SK-N-SH (cell line): ENCODE results near the gene DUSP6. TPM values are rescaled to one million over a fixed set of nuclear protein-coding genes. Genes with fewer than 3 reads are reported as not detected.

Source experiments
- CTCF ChIA-PET: fragments of 300-600, 350-600 bp; formaldehyde crosslinking; extraction: SDS; loops from one replicate; lab custom pipeline; 2021; lab: Yijun Ruan, JAX
- POLR2A ChIA-PET: fragments of 350-600 bp; sonication (Branson Sonifier 250); formaldehyde crosslinking; extraction: SDS; loops from one replicate; lab custom pipeline; 2020; ENCODE audit warnings: antibody characterized with exemption, inconsistent platforms; lab: Yijun Ruan, JAX
- DNase-seq: peaks from one replicate; pipeline ENCODE4 v3.0.0; 2012
- H2AFZ ChIP-seq: fragments of 200-600 bp; sonication (generic); 2 replicates; pipeline ENCODE4 v1.8.1; 2016; ENCODE audit warnings: antibody characterized with exemption, mild to moderate bottlenecking, low read depth
- H3F3A ChIP-seq: fragments of 200-600 bp; sonication (generic); replicated peaks from 2 replicates; pipeline ENCODE3; 2016; ENCODE audit warnings: antibody characterized with exemption, mild to moderate bottlenecking; ENCODE audit not compliant: insufficient read depth
- H3K27ac ChIP-seq, 2 experiments: fragments of 200-500 bp in 1 of 2; fragments of 200-600 bp in 1 of 2; sonication (Bioruptor generic) in 1 of 2; sonication (generic), shearing (Covaris generic) in 1 of 2; 2 replicates each; pipeline versions ENCODE4 v1.5.1 to v1.6.1; 2014 to 2016; ENCODE audit warnings: low read depth in 2 of 2, inconsistent platforms in 1 of 2, low read length in 1 of 2, mild to moderate bottlenecking in 1 of 2, mixed read lengths in 1 of 2
- H3K27me3 ChIP-seq: fragments of 200-600 bp; sonication (generic), shearing (Covaris generic); 2 replicates; pipeline ENCODE4 v1.6.1; 2016; ENCODE audit warnings: mixed run types; ENCODE audit not compliant: insufficient read depth
- H3K36me3 ChIP-seq, 2 experiments: fragments of 200-500 bp in 1 of 2; fragments of 200-600 bp in 1 of 2; sonication (Bioruptor generic) in 1 of 2; sonication (generic) in 1 of 2; replicated peaks in 1 of 2; 2 replicates each; pipeline versions ENCODE3 to v1.5.1; 2014 to 2016; ENCODE audit warnings: low read length in 1 of 2, mild to moderate bottlenecking in 1 of 2; ENCODE audit not compliant: insufficient read depth in 2 of 2, control insufficient read depth in 1 of 2
- H3K4me1 ChIP-seq, 2 experiments: fragments of 200-500 bp in 1 of 2; fragments of 200-600 bp in 1 of 2; sonication (Bioruptor generic) in 1 of 2; sonication (generic), shearing (Covaris generic) in 1 of 2; 2 replicates each; pipeline versions ENCODE4 v1.5.1 to v1.6.1; 2014 to 2016; ENCODE audit warnings: low read depth in 1 of 2, low read length in 1 of 2, mixed run types in 1 of 2; ENCODE audit not compliant: insufficient read depth in 2 of 2, control insufficient read depth in 1 of 2
- H3K4me2 ChIP-seq: fragments of 200-600 bp; sonication (generic), shearing (Covaris generic); 2 replicates; pipeline ENCODE4 v1.6.1; 2017; ENCODE audit warnings: mixed run types
- H3K4me3 ChIP-seq, 2 experiments: fragments of 200-500 bp in 1 of 2; fragments of 200-600 bp in 1 of 2; sonication (Bioruptor generic) in 1 of 2; sonication (generic), shearing (Covaris generic) in 1 of 2; 2 replicates each; pipeline versions ENCODE4 v1.5.1 to v1.8.1; 2014 to 2016; ENCODE audit warnings: low read depth in 2 of 2, inconsistent platforms in 1 of 2, low read length in 1 of 2, mild to moderate bottlenecking in 1 of 2, mixed read lengths in 1 of 2, moderate library complexity in 1 of 2
- H3K79me2 ChIP-seq: fragments of 200-600 bp; sonication (generic); 2 replicates; pipeline ENCODE4 v1.8.1; 2017; ENCODE audit warnings: mild to moderate bottlenecking; ENCODE audit not compliant: insufficient read depth
- H3K9ac ChIP-seq: fragments of 200-600 bp; sonication (generic); 2 replicates; pipeline ENCODE4 v1.6.1; 2017; ENCODE audit warnings: mixed run types
- H3K9me2 ChIP-seq: fragments of 200-600 bp; sonication (generic); 2 replicates; pipeline ENCODE4 v1.6.1; 2017; ENCODE audit warnings: mixed run types
- H3K9me3 ChIP-seq: fragments of 200-600 bp; sonication (generic); 2 replicates; pipeline ENCODE4 v1.6.1; 2017; ENCODE audit warnings: mixed run types, mild to moderate bottlenecking, moderate library complexity
- H4K20me1 ChIP-seq: fragments of 200-600 bp; sonication (generic); 2 replicates; pipeline ENCODE4 v1.6.1; 2017; ENCODE audit warnings: mild to moderate bottlenecking, mixed run types; ENCODE audit not compliant: insufficient read depth
- CHD2 ChIP-seq: fragments of 150-350 bp; IDR thresholded peaks from 2 replicates; pipeline ENCODE4 v1.6.1; 2018; ENCODE audit warnings: low read length; ENCODE audit not compliant: partially characterized antibody
- EP300 ChIP-seq, 2 experiments: IDR thresholded peaks; 2 replicates each; pipeline versions ENCODE4 v1.4.0 to v1.6.1; 2012; ENCODE audit warnings: borderline replicate concordance in 1 of 2, low read depth in 1 of 2, low read length in 1 of 2
- POLR2AphosphoS5 ChIP-seq: IDR thresholded peaks from 2 replicates; pipeline ENCODE4 v1.6.1; 2012; ENCODE audit warnings: low read depth, low read length
- REST ChIP-seq: IDR thresholded peaks from 2 replicates; pipeline ENCODE4 v1.6.1; 2012; ENCODE audit warnings: mild to moderate bottlenecking, low read depth, low read length, moderate library complexity
- SIN3A ChIP-seq: IDR thresholded peaks from 2 replicates; pipeline ENCODE4 v1.6.1; 2012; ENCODE audit warnings: low read depth, mild to moderate bottlenecking, low read length, moderate library complexity, borderline replicate concordance
- SMC3 ChIP-seq: IDR thresholded peaks from 2 replicates; pipeline ENCODE4 v1.6.1; 2012; ENCODE audit warnings: low read depth, low read length, improper control_type of control experiment
- TCF12 ChIP-seq: IDR thresholded peaks from 2 replicates; pipeline ENCODE4 v1.4.0; 2012
- ZBTB33 ChIP-seq: IDR thresholded peaks from 2 replicates; pipeline ENCODE4 v1.4.0; 2012; ENCODE audit warnings: low read depth, borderline replicate concordance
- WGBS: methylation state at CpG from one replicate; pipeline ENCODE4 v1.1.6; 2017; ENCODE audit warnings: low lambda C conversion rate; 5-methylcytosine and 5-hydroxymethylcytosine counted together
- polyA plus RNA-seq, 3 experiments: library from polyadenylated mRNA; depleted of rRNA; stranded (reverse); fragments of >200 nt; gene quantifications; 2 replicates each; pipeline ENCODE4 v1.2.3, GENCODE V29; 2012
- TF ChIP-seq, protein P1 (sequence below): fragments of 150-350 bp; IDR thresholded peaks from 2 replicates; pipeline ENCODE4 v1.6.1; 2016; ENCODE audit warnings: mild to moderate bottlenecking, low read depth, low read length
- TF ChIP-seq, protein P2 (sequence below): IDR thresholded peaks from 2 replicates; pipeline ENCODE4; 2012

The DUSP6 gene
- polyA plus RNA-seq, 1 of the 3 experiments (the other 2 are of a cell fraction): 71.4 TPM

DNA sequence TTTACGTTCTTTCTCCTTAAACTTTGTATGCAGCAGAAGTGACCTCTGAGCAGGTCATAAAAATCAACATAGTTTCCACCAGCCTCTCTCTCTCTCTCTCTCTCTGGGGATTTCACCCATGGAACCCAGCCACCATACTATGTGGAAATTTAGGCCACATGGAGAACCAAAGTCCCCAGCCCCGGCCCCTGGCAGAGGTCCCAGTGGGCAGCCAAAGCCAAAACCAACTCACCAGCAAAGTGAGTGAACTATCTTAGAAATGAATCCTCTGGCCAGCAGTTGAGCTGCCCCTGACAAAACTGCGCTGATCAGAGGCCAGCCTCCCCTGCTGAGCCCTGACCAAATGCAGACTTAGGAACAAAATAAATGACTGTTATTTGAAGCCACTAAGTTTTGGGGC, 9.2 kb downstream of the DUSP6 start (continued):
- no peak for TF ChIP-seq REST
- TF ChIP-seq ZBTB33: no peak
- TF ChIP-seq, protein P1, sequence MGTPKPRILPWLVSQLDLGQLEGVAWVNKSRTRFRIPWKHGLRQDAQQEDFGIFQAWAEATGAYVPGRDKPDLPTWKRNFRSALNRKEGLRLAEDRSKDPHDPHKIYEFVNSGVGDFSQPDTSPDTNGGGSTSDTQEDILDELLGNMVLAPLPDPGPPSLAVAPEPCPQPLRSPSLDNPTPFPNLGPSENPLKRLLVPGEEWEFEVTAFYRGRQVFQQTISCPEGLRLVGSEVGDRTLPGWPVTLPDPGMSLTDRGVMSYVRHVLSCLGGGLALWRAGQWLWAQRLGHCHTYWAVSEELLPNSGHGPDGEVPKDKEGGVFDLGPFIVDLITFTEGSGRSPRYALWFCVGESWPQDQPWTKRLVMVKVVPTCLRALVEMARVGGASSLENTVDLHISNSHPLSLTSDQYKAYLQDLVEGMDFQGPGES: no peak
- no peak for TF ChIP-seq SIN3A
- TF ChIP-seq TCF12: no peak

- H3K4me2 ChIP-seq: no peak overlapping the region
- no peaks in the 10 kb centered on the region for H3K79me2 ChIP-seq
- no peaks in the 10 kb centered on the region for H3K36me3 ChIP-seq
- POLR2A ChIA-PET: no interaction called here
- 63% methylated on average over 1 of the region's 1 CpG for WGBS
- no peaks in the 10 kb centered on the region for H4K20me1 ChIP-seq
- CTCF ChIA-PET: no interaction called here
- no peak for DNase-seq
- H3K9ac ChIP-seq: no peak overlapping the region
- no peaks in the 10 kb centered on the region for H3K9me2 ChIP-seq
- H3K27ac ChIP-seq: no peak overlapping the region
- H3F3A ChIP-seq: peaks cover 7% of the 10 kb centered on the region
- no peak overlapping the region for H3K4me3 ChIP-seq
- H3K4me1 ChIP-seq: peaks cover 7 to 16% of the 10 kb centered on the region in 2 experiments; a peak in 3 of 4 replicates
- no peak overlapping the region for H2AFZ ChIP-seq
- TF ChIP-seq POLR2AphosphoS5 (no peak), REST (no peak), EP300 (IDR thresholded peaks at IDR 0.05; ENCODE audit: borderline replicate concordance in 1 of 2, low read depth in 1 of 2, low read length in 1 of 2) (no peak), SMC3 (no peak), CHD2 (no peak)
- TF ChIP-seq, protein P2, sequence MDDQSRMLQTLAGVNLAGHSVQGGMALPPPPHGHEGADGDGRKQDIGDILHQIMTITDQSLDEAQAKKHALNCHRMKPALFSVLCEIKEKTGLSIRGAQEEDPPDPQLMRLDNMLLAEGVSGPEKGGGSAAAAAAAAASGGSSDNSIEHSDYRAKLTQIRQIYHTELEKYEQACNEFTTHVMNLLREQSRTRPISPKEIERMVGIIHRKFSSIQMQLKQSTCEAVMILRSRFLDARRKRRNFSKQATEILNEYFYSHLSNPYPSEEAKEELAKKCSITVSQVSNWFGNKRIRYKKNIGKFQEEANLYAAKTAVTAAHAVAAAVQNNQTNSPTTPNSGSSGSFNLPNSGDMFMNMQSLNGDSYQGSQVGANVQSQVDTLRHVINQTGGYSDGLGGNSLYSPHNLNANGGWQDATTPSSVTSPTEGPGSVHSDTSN: no peak
- TF ChIP-seq, protein P1: no peak
- H3K27me3 ChIP-seq: no peaks in the 10 kb centered on the region
- no peaks in the 10 kb centered on the region for H3K9me3 ChIP-seq
These were observed 11.4 kb downstream of the DUSP6 start for GRCh38 chr12:89340861-89341260.
